OCI-LY7 (cell line): ENCODE measurements around the gene KLHL11. TPM values are rescaled to one million over a fixed set of nuclear protein-coding genes. Genes with fewer than 3 reads are reported as not detected.

Source experiments
- BruUV-seq: library from RNA; stranded (reverse); fragments of 400-500 nt; replicated peaks from 2 replicates; lab custom pipeline; 2021; lab: Mats Ljungman, UMichigan
- CTCF ChIA-PET: fragments of 300-600 bp; sonication (Branson Sonifier 250); formaldehyde crosslinking; loops from one replicate; lab custom pipeline; 2022; ENCODE audit warnings: antibody characterized with exemption; ENCODE audit not compliant: unreplicated experiment; lab: Charles Lee
- POLR2A ChIA-PET: fragments of 300-600 bp; sonication (Branson Sonifier 250); formaldehyde crosslinking; loops from one replicate; lab custom pipeline; 2022; ENCODE audit warnings: antibody characterized with exemption; lab: Charles Lee
- DNase-seq: peaks from one replicate; pipeline ENCODE4 v3.0.0-alpha.2; 2015; ENCODE audit warnings: low spot score
- H2AFZ ChIP-seq: fragments of 200-600 bp; sonication (generic), shearing (Covaris generic); 2 replicates; pipeline ENCODE4 v1.6.1; 2014; ENCODE audit warnings: mild to moderate bottlenecking, antibody characterized with exemption, low read length, moderate library complexity
- H3K27ac ChIP-seq: fragments of 200-600 bp; sonication (generic); 2 replicates; pipeline ENCODE4 v1.5.1; 2014; ENCODE audit warnings: mixed run types, low read depth, mild to moderate bottlenecking, moderate library complexity, low read length, inconsistent platforms; ENCODE audit not compliant: poor library complexity, severe bottlenecking
- H3K36me3 ChIP-seq: fragments of 200-600 bp; sonication (generic); 2 replicates; pipeline ENCODE4 v1.6.1; 2014; ENCODE audit warnings: mild to moderate bottlenecking, antibody characterized with exemption, low read length, moderate library complexity, mixed read lengths; ENCODE audit not compliant: insufficient read depth
- H3K4me1 ChIP-seq: fragments of 200-600 bp; sonication (generic); 2 replicates; pipeline ENCODE4 v1.5.1; 2014; ENCODE audit warnings: mild to moderate bottlenecking, low read length; ENCODE audit not compliant: insufficient read depth, poor library complexity, severe bottlenecking
- H3K4me2 ChIP-seq: fragments of 200-600 bp; sonication (generic); 2 replicates; pipeline ENCODE4 v1.6.1; 2014; ENCODE audit warnings: mild to moderate bottlenecking, low read length
- H3K4me3 ChIP-seq: fragments of 200-600 bp; sonication (generic); 2 replicates; pipeline ENCODE4 v1.5.1; 2014; ENCODE audit warnings: mild to moderate bottlenecking, low read depth, low read length; ENCODE audit not compliant: poor library complexity, severe bottlenecking
- H3K79me2 ChIP-seq: fragments of 200-600 bp; sonication (generic); 2 replicates; pipeline ENCODE4 v1.6.1; 2016; ENCODE audit warnings: low read depth, mild to moderate bottlenecking, low read length, moderate library complexity, mixed read lengths; ENCODE audit not compliant: insufficient read depth
- H3K9me2 ChIP-seq: fragments of 200-600 bp; sonication (generic); 2 replicates; pipeline ENCODE4 v1.6.1; 2016; ENCODE audit warnings: mild to moderate bottlenecking, low read length, mixed read lengths; ENCODE audit not compliant: insufficient read depth
- H3K9me3 ChIP-seq: fragments of 200-600 bp; sonication (generic); 2 replicates; pipeline ENCODE4 v1.6.1; 2014; ENCODE audit warnings: mild to moderate bottlenecking, mixed run types, low read length, mixed read lengths
- H4K20me1 ChIP-seq: fragments of 200-600 bp; sonication (generic); 2 replicates; pipeline ENCODE4 v1.6.1; 2014; ENCODE audit warnings: mild to moderate bottlenecking, antibody characterized with exemption, low read length, moderate library complexity, mixed read lengths; ENCODE audit not compliant: insufficient read depth
- CTCF ChIP-seq: fragments of 200-600 bp; sonication (generic); conservative IDR thresholded peaks from 2 replicates; pipeline ENCODE4 v1.5.1; 2014; ENCODE audit warnings: mild to moderate bottlenecking, antibody characterized with exemption, low read length, moderate library complexity, mixed read lengths
- EZH2phosphoT487 ChIP-seq: fragments of 200-600 bp; sonication (generic); IDR thresholded peaks from 2 replicates; pipeline ENCODE4 v1.6.1; 2018; ENCODE audit warnings: low read depth, borderline replicate concordance, mild to moderate bottlenecking, mixed run types, antibody characterized with exemption, low read length, moderate library complexity, mixed read lengths
- intact Hi-C: fragments of 100-400 bp; cut with micrococcal nuclease; formaldehyde crosslinking; loops from one replicate; pipeline ENCODE4 v1.10.0; 2022; ENCODE audit not compliant: unreplicated experiment
- total RNA-seq, 2 experiments: library from RNA; depleted of rRNA in 1 of 2; stranded (reverse); fragments of >200 nt in 1 of 2; shearing (Covaris generic) in 1 of 2; gene quantifications; 2 replicates each; pipeline ENCODE4 v1.2.3, GENCODE V29; 2014 to 2022

The KLHL11 gene
- total RNA-seq, 2 experiments from 2014 or later: 20.9 to 35.4 TPM

DNA sequence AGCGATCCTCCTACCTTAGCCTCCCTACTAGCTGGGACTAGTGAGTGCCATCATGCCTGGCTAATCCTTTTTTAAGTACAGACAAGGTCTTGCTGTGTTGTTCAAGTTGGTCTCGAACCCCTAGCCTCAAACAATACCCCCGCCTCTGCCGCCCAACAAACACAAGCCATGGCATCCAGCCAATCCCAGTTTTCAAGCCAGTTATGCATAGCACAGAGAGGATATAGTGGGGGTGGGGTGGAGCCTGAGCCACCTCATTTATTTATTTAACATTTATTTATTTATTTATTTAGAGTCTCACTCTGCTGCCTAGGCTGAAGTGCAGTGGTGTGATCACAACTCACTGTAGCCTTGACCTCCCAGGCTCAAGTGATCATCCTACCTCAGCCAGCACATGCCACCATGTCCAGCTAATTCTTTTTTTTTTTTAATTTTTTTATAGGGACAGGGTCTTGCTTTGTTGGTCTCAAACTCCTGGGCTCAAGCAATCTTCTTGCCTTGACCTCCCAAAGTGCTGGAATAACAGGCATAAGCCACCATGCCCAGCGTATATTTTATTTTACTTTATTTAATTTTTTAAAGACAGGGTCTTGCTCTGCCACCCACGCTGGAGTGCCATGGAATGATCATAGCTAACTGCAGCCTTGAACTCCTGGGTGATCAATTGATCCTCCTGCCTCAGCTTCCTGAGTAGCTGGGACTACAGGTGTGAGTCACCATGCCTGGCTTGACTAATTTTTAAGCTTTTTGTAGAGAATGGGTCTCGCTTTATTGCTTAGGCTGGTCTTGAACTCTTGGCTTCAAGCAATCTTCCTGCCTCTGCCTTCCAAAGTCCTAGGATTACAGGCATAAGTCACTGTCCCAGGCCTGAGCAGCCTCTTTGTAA is 26.2 kb upstream of the KLHL11 start:
- no peak overlapping the region for H3K27ac ChIP-seq
- H3K4me1 ChIP-seq: no peaks in the 10 kb centered on the region
- no TSS peak for BruUV-seq
- H3K36me3 ChIP-seq: peaks cover 97% of the 10 kb centered on the region
- TF ChIP-seq CTCF (no peak), EZH2phosphoT487 (no peak)
- H3K4me2 ChIP-seq: no peak overlapping the region
- H3K9me2 ChIP-seq: no peaks in the 10 kb centered on the region
- H3K79me2 ChIP-seq: no peaks in the 10 kb centered on the region
- CTCF ChIA-PET: no interaction called here
- no peak for DNase-seq
- no peaks in the 10 kb centered on the region for H3K9me3 ChIP-seq
- no peaks in the 10 kb centered on the region for H4K20me1 ChIP-seq
- H2AFZ ChIP-seq: no peak overlapping the region
- intact Hi-C loops: no loop called here
- H3K4me3 ChIP-seq: no peak overlapping the region
- POLR2A ChIA-PET: no interaction called here

DNA sequence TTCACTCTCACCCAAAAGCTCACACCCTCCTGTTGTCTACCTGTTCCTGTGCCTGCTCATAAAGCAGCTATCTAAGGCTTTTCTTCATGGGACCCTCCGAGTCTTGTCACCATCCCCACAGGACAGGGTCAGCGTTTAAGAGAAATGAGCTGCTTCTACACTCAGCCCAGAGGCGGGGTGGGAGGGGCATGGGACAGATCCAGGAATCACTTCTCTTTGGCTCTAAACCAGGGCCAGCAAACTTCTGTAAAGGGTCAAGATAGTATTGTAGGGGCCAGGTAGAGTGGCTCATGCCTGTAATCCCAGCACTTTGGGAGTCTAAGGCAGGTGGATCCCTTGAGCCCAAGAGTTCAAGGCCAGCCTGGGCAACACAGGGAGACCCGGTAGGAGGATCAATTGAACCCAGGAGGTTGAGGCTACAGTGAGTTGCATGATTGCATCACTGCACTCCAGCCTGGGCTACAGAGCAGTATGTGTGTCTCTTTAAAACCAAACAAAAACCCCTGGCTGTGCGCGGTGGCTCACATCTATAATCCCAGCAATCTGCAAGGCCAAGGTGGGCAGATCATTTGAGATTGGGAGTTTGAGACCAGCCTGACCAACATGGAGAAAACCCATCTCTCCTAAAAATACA is 23.2 kb upstream of the KLHL11 start:
- Histone ChIP-seq H3K79me2 (no peaks in the 10 kb centered on the region), H3K4me2 (no peak overlapping the region), H3K27ac (no peak overlapping the region), H3K4me1 (no peaks in the 10 kb centered on the region), H4K20me1 (no peaks in the 10 kb centered on the region), H2AFZ (no peak overlapping the region), H3K36me3 (peaks cover 97% of the 10 kb centered on the region), H3K9me3 (no peaks in the 10 kb centered on the region), H3K4me3 (no peak overlapping the region), H3K9me2 (no peaks in the 10 kb centered on the region)
- intact Hi-C loops: no loop called here
- ChIA-PET CTCF (interaction anchor here (0.6 kb wide), 1 partner anchor 15 kb away, joined by 4 read pairs; no protein-coding TSS in a partner anchor), POLR2A (no interaction called here)
- no TSS peak for BruUV-seq
- TF ChIP-seq CTCF (no peak), EZH2phosphoT487 (no peak)
- no peak for DNase-seq
